Activated CD8-positive, alpha-beta memory T cell treated with anti-CD3 and anti-CD28 coated beads for 36 hours (primary cell): ENCODE results near the gene KIF26B. TPM values are rescaled to one million over a fixed set of nuclear protein-coding genes. Genes with fewer than 3 reads are reported as not detected.

Experiments
- CTCF ChIA-PET: fragments of 350-600 bp; sonication (Branson Sonifier 250); formaldehyde crosslinking; loops from one replicate; lab custom pipeline; 2021; ENCODE audit warnings: antibody characterized with exemption; lab: Charles Lee
- POLR2A ChIA-PET: fragments of 350-600 bp; sonication (Branson Sonifier 250); formaldehyde crosslinking; loops from one replicate; lab custom pipeline; 2021; ENCODE audit warnings: antibody characterized with exemption; lab: Charles Lee
- total RNA-seq, 2 experiments: library from RNA; stranded (reverse); gene quantifications; one replicate each; pipeline ENCODE4 v1.2.3, GENCODE V29; 2021

The KIF26B gene
- total RNA-seq, 2 experiments from 2014 or later: 0.17 to 0.31 TPM

- ChIA-PET POLR2A (no interaction called here), CTCF (no interaction called here)
These were observed 395.4 kb downstream of the KIF26B start for GRCh38 chr1:245549996-245550719.

DNA sequence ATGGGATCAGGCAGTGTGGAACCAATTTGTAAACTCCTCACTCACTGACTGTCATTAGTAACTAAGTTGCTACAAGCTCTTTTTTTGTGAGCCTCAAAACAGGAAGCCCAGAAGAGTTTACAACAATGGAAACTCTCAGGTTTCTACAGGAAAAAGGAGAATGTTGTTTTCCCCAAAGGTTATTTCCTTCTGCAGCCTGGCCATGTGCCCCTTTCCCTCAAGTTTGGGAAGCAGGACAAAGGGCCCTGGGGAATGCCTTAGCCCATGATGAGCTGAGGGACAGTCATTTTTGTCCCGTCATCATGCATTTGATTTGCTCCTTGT lies 395.9 kb downstream of the KIF26B start:
- CTCF ChIA-PET: no interaction called here
- POLR2A ChIA-PET: no interaction called here

- CTCF ChIA-PET: no interaction called here
- POLR2A ChIA-PET: no interaction called here
These were observed 396.8 kb downstream of the KIF26B start for GRCh38 chr1:245551536-245551935.

DNA sequence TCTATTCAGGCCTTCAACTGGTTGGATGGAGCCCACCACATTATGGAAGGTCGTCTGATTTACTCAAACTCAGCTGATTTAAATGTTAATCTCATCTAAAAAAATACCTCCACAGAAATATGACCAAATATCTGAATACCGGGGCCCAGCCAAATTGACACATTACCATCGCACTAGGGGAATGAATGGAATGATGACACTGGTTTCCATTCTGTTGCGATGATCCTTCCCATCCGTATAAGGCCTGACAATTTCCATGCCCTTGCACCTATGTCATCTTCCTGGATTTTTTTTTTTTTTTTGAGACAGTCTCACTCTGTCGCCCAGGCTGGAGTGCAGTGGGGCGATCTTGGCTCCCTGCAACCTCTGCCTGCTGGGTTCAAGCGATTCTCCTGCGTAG lies 397.5 kb downstream of the KIF26B start:
- ChIA-PET CTCF (interaction anchor here (0.7 kb wide), 1 partner anchor 27 kb away, joined by 3 read pairs; no protein-coding TSS in a partner anchor), POLR2A (no interaction called here)

DNA sequence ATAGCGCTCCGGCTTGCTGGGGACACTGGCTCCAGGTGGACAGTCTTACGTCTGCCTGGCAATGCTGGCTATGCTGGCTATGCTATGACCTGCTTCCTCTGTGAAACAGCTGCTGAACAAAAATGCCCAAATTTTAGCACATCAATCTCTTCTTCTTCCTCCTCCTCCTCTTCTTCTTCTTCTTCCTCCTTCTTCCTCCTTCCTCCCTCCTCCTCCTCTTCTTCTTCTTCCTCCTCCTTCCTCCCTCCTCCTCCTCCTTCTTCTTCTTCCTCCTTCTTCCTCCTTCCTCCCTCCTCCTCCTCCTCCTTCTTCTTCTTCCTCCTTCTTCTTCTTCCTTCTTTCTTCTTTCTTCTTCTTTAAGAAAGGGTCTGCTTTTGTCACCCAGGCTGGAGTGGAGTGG lies 401.3 kb downstream of the KIF26B start:
- ChIA-PET CTCF (no interaction called here), POLR2A (no interaction called here)

- ChIA-PET POLR2A (no interaction called here), CTCF (no interaction called here)
These were observed 403.3 kb downstream of the KIF26B start for GRCh38 chr1:245558069-245558468.

GRCh38 chr1:245560316-245560859 lies 405.6 kb downstream of the KIF26B start:
- ChIA-PET POLR2A (no interaction called here), CTCF (no interaction called here)

- ChIA-PET CTCF (no interaction called here), POLR2A (no interaction called here)
These were observed 407.0 kb downstream of the KIF26B start for GRCh38 chr1:245561665-245562234.

DNA sequence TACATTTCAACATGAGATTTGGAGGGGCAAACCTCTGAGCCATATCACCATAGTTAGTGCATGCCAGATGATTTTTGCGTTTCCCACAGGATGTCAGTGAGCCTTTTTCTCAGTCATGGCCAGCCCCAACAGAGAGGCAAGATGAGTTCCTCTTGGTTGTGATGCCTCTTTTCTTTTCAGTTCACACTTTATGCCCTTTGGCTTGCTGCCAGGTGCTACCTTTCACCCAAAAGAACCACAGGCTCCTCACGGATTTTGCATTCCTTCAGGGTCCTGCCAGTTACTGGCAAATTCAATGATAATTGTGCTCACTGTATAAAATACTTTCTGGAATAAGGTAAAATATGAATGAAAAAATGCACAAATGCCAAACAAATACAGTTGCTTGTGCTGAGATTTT lies 411.3 kb downstream of the KIF26B start:
- ChIA-PET POLR2A (no interaction called here), CTCF (no interaction called here)

DNA sequence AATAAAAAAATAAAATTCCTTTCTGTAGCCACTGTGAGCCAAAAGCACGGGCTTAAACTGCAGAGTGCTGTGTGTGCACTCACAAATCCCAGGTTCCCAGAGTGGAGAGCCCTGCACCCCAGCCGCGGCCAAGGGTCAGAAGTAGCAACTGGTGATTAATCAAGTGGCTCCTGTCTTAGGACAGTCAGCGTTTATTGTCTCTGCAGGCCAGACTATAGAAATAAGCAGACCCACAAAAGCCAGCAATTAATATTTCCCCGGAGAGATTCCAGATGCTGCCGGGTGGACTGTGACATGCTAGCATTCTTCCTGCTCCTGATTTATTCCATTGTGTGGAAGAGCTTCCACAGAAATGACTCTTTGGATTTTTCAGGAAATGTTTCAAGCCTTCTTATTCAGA lies 412.2 kb downstream of the KIF26B start:
- POLR2A ChIA-PET: no interaction called here
- CTCF ChIA-PET: no interaction called here

- ChIA-PET CTCF (no interaction called here), POLR2A (no interaction called here)
These were observed 417.1 kb downstream of the KIF26B start for GRCh38 chr1:245571815-245572294.

- CTCF ChIA-PET: no interaction called here
- POLR2A ChIA-PET: no interaction called here
These were observed 417.9 kb downstream of the KIF26B start for GRCh38 chr1:245572709-245573108.

DNA sequence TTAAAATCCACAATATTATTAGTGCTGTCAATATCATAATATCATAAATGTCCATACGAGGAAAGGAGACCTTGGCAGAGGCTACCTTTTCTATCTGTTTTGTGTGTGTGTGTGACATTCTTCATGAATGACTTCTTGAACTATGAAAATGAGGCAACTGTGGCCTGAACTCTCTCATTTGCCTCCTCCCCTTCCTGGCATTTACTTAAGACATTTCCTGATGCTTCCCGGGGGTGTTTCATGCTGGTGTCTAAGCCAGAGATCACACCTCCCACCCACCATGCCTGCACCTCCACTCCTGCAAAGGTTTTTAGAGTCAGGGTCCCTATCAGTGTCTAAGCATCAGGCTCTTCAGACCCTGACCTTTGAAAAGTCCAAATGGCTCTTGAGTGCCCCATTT lies 420.9 kb downstream of the KIF26B start:
- ChIA-PET POLR2A (no interaction called here), CTCF (interaction anchor here (0.9 kb wide), 1 partner anchor 174 kb away, joined by 3 read pairs; no protein-coding TSS in a partner anchor)

GRCh38 chr1:245576323-245576722 lies 421.5 kb downstream of the KIF26B start:
- ChIA-PET CTCF (interaction anchor here (0.9 kb wide), 1 partner anchor 175 kb away, joined by 3 read pairs; no protein-coding TSS in a partner anchor), POLR2A (no interaction called here)

DNA sequence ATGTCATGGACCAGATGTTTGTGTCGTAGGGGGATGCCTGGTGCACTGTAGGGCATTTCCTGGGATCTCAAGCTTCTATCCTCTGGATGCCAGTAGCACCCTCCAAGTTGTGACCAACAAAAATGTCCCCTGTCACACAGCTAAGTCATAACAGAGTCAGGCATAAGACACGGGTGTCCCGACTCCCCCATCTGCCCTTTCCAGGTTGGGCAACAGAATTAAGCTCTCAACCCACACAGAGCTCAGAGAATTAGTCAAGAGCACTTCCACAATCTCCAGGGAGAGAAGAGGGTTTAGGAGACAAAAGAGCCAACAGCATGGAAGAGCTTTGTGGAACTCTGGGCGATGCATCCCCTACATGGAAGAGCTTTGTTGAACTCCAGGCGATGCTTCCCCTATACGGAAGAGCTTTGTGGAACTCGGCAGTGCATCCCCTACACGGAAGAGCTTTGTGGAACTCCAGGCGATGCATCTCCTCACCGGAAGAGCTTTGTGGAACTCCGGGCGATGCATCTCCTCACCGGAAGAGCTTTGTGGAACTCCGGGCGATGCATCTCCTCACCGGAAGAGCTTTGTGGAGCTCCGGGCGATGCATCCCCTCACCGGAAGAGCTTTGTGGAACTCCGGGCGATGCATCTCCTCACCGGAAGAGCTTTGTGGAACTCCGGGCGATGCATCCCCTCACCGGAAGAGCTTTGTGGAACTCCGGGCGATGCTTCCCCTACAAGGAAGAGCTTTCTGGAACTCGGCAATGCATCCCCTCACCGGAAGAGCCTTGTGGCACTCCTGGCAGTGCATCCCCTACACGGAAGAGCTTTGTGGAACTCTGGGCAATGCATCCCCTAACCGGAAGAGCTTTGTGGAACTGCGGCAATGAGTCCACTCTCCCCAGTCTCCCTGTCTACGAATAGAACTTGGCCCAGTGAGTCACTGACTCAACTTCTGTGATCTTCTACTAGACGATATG lies 422.7 kb downstream of the KIF26B start:
- CTCF ChIA-PET: no interaction called here
- POLR2A ChIA-PET: no interaction called here

- CTCF ChIA-PET: no interaction called here
These were observed 423.5 kb downstream of the KIF26B start for GRCh38 chr1:245578308-245578707.

GRCh38 chr1:245578771-245579170 lies 424.0 kb downstream of the KIF26B start:
- ChIA-PET POLR2A (no interaction called here), CTCF (no interaction called here)

More at GRCh38 chr1:245578308-245578707, 423.5 kb downstream of the KIF26B start:
- POLR2A ChIA-PET: no interaction called here

DNA sequence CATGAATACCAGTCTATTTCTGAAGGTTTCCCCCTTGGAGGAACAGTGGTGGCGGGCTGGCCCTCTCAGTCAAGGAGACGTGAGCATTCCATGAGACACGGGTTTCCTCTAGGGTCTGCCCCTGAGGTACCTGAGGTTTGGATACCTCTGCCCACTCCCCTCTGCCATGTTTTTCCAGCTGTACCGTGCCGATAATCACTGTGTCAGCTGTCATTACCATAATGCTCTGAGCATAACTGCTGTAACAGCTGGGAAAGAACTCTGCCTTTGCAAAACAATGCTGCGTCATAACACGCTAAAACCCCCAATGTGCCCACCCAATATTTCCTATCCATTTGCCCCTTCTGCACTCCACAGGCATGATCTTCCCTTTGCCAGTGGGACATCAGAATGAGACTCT lies 425.1 kb downstream of the KIF26B start:
- ChIA-PET POLR2A (interaction anchor here (0.7 kb wide), 1 partner anchor 11 kb away, joined by 3 read pairs; no protein-coding TSS in a partner anchor), CTCF (interaction anchor here (0.6 kb wide), 1 partner anchor 27 kb away, joined by 3 read pairs; no protein-coding TSS in a partner anchor)

GRCh38 chr1:245580651-245581050 lies 425.9 kb downstream of the KIF26B start:
- POLR2A ChIA-PET: no interaction called here
- CTCF ChIA-PET: no interaction called here

DNA sequence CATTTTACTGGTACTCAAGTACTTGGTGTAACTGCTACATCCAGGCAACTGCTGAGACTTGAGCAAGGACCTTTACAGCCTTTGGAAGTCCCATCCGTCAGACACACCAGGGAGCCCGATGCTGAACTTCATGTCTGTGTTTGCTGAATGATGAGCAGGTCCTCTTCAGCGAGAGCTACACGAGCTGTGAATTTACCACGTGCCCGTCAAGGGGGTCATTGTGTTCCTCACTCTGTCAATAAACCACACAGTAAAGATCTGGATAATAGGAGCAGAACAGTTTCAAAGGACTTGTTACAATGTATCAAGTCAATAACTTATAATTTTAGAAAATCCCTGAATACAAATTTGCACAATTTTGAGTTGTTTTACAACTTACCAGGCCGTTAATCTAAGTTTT lies 427.2 kb downstream of the KIF26B start:
- POLR2A ChIA-PET: no interaction called here
- CTCF ChIA-PET: no interaction called here
